Neural cell (in vitro differentiated cells): Measurements from ENCODE around the gene PHACTR3. TPM values are rescaled to one million over a fixed set of nuclear protein-coding genes. Genes with fewer than 3 reads are reported as not detected.

Source experiments
- H2AFZ ChIP-seq: fragments of 200-600, 300-800 bp; sonication (generic), shearing (Covaris generic); 2 replicates; pipeline ENCODE4 v1.6.0; 2014; ENCODE audit warnings: low read depth, mild to moderate bottlenecking, antibody characterized with exemption, low read length, moderate library complexity
- H3F3A ChIP-seq: fragments of 200-600 bp; shearing (Covaris generic); 2 replicates; pipeline ENCODE4 v1.6.1; 2016; ENCODE audit warnings: mild to moderate bottlenecking, moderate library complexity, mixed read lengths, antibody characterized with exemption, low read length; ENCODE audit not compliant: insufficient read depth, poor library complexity, severe bottlenecking
- H3K27ac ChIP-seq: fragments of 200-600, 300-800 bp; sonication (generic), shearing (Covaris generic); 2 replicates; pipeline ENCODE4 v1.5.1; 2014; ENCODE audit warnings: mild to moderate bottlenecking, low read length, moderate library complexity
- H3K27me3 ChIP-seq: fragments of 300-800, 200-600 bp; sonication (generic), shearing (Covaris generic); 2 replicates; pipeline ENCODE4 v1.6.0; 2014; ENCODE audit warnings: mild to moderate bottlenecking, low read depth, low read length, moderate library complexity; ENCODE audit not compliant: insufficient read depth
- H3K36me3 ChIP-seq: fragments of 300-800, 200-600 bp; sonication (generic), shearing (Covaris generic); 2 replicates; pipeline ENCODE4 v1.5.1; 2014; ENCODE audit warnings: mild to moderate bottlenecking, antibody characterized with exemption, low read length, moderate library complexity; ENCODE audit not compliant: insufficient read depth
- H3K4me2 ChIP-seq: fragments of 300-800, 200-600 bp; sonication (generic), shearing (Covaris generic); 2 replicates; pipeline ENCODE4 v1.6.0; 2014; ENCODE audit warnings: mild to moderate bottlenecking, low read length
- H3K4me3 ChIP-seq: fragments of 300-800, 200-600 bp; sonication (generic), shearing (Covaris generic); 2 replicates; pipeline ENCODE4 v1.5.1; 2014; ENCODE audit warnings: mild to moderate bottlenecking, low read length, moderate library complexity
- H3K79me2 ChIP-seq: fragments of 200-600 bp; shearing (Covaris generic); replicated peaks from 2 replicates; pipeline ENCODE4 v1.6.0; 2014; ENCODE audit warnings: mild to moderate bottlenecking, low read length, moderate library complexity; ENCODE audit not compliant: insufficient read depth
- H3K9ac ChIP-seq: fragments of 300-800, 200-600 bp; sonication (generic), shearing (Covaris generic); 2 replicates; pipeline ENCODE4 v1.6.1; 2016; ENCODE audit warnings: mild to moderate bottlenecking, low read length, mixed read lengths
- H3K9me2 ChIP-seq: fragments of 200-600 bp; shearing (Covaris generic); 2 replicates; pipeline ENCODE4 v1.6.1; 2016; ENCODE audit warnings: mild to moderate bottlenecking, low read length, mixed read lengths; ENCODE audit not compliant: insufficient read depth
- H3K9me3 ChIP-seq: fragments of 200-600, 300-800 bp; sonication (generic), shearing (Covaris generic); 2 replicates; pipeline ENCODE4 v1.6.1; 2016; ENCODE audit warnings: mild to moderate bottlenecking, mixed run types, low read length, moderate library complexity, mixed read lengths
- H4K20me1 ChIP-seq: fragments of 200-600 bp; shearing (Covaris generic); 2 replicates; pipeline ENCODE4 v1.6.1; 2016; ENCODE audit warnings: mild to moderate bottlenecking, mixed run types; ENCODE audit not compliant: insufficient read depth
- EP300 ChIP-seq: fragments of 450-650 bp; conservative IDR thresholded peaks from 2 replicates; pipeline ENCODE4 v1.6.1; 2014; ENCODE audit warnings: antibody characterized with exemption, mild to moderate bottlenecking, moderate library complexity; ENCODE audit not compliant: poor library complexity, severe bottlenecking
- EZH2 ChIP-seq: fragments of 200-600, 300-800 bp; shearing (Covaris generic), sonication (generic); IDR thresholded peaks from 2 replicates; pipeline ENCODE4 v1.6.1; 2014; ENCODE audit warnings: antibody characterized with exemption, low read length, borderline replicate concordance, mild to moderate bottlenecking; ENCODE audit not compliant: insufficient read depth, poor library complexity, severe bottlenecking
- MXI1 ChIP-seq: fragments of 450-650 bp; conservative IDR thresholded peaks from 2 replicates; pipeline ENCODE4 v1.6.1; 2014; ENCODE audit warnings: antibody characterized with exemption, mild to moderate bottlenecking; ENCODE audit not compliant: poor library complexity, severe bottlenecking
- POLR2AphosphoS5 ChIP-seq: IDR thresholded peaks from 2 replicates; pipeline ENCODE4 v1.6.1; 2012
- RAD21 ChIP-seq: fragments of 450-650 bp; conservative IDR thresholded peaks from 2 replicates; pipeline ENCODE4 v1.6.1; 2014; ENCODE audit warnings: antibody characterized with exemption, mild to moderate bottlenecking, moderate library complexity
- REST ChIP-seq: IDR thresholded peaks from 2 replicates; pipeline ENCODE4 v1.6.1; 2012; ENCODE audit warnings: borderline replicate concordance
- SMC3 ChIP-seq: fragments of 450-650 bp; conservative IDR thresholded peaks from 2 replicates; pipeline ENCODE4 v1.6.1; 2014; ENCODE audit warnings: antibody characterized with exemption, mild to moderate bottlenecking, moderate library complexity; ENCODE audit not compliant: poor library complexity
- TAF1 ChIP-seq: IDR thresholded peaks from 2 replicates; pipeline ENCODE4 v1.6.1; 2012; ENCODE audit warnings: low read depth
- polyA plus RNA-seq: library from polyadenylated mRNA; depleted of rRNA; stranded (reverse); fragments of >200 nt; gene quantifications from 2 replicates; pipeline ENCODE4 v1.2.3, GENCODE V29; 2014
- TF ChIP-seq, protein P1 (sequence below): fragments of 450-650 bp; IDR thresholded peaks from 2 replicates; pipeline ENCODE4 v1.5.1; 2014; ENCODE audit warnings: antibody characterized with exemption, mild to moderate bottlenecking, moderate library complexity; ENCODE audit not compliant: poor library complexity, severe bottlenecking

The PHACTR3 gene
- polyA plus RNA-seq, 1 donor from 2014 or later: 1.3 TPM

GRCh38 chr20:59729506-59729905 is 125.2 kb downstream of the PHACTR3 start:
- TF ChIP-seq EZH2: no peak
- TF ChIP-seq POLR2AphosphoS5: no peak
- no peak for TF ChIP-seq REST
- no peak for TF ChIP-seq EP300
- TF ChIP-seq RAD21: no peak
- no peak for TF ChIP-seq TAF1
- TF ChIP-seq SMC3: no peak
- no peak for TF ChIP-seq MXI1
- TF ChIP-seq, protein P1, sequence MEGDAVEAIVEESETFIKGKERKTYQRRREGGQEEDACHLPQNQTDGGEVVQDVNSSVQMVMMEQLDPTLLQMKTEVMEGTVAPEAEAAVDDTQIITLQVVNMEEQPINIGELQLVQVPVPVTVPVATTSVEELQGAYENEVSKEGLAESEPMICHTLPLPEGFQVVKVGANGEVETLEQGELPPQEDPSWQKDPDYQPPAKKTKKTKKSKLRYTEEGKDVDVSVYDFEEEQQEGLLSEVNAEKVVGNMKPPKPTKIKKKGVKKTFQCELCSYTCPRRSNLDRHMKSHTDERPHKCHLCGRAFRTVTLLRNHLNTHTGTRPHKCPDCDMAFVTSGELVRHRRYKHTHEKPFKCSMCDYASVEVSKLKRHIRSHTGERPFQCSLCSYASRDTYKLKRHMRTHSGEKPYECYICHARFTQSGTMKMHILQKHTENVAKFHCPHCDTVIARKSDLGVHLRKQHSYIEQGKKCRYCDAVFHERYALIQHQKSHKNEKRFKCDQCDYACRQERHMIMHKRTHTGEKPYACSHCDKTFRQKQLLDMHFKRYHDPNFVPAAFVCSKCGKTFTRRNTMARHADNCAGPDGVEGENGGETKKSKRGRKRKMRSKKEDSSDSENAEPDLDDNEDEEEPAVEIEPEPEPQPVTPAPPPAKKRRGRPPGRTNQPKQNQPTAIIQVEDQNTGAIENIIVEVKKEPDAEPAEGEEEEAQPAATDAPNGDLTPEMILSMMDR: no peak
- H3K9me2 ChIP-seq: no peaks in the 10 kb centered on the region
- no peak overlapping the region for H2AFZ ChIP-seq
- H3K9me3 ChIP-seq: peaks cover 8% of the 10 kb centered on the region
- no peaks in the 10 kb centered on the region for H3K27me3 ChIP-seq
- no peaks in the 10 kb centered on the region for H3K36me3 ChIP-seq
- no peak overlapping the region for H3K4me2 ChIP-seq
- H3K4me3 ChIP-seq: no peak overlapping the region
- no peak overlapping the region for H3K27ac ChIP-seq
- H4K20me1 ChIP-seq: no peaks in the 10 kb centered on the region
- H3F3A ChIP-seq: no peaks in the 10 kb centered on the region
- H3K79me2 ChIP-seq: no peaks in the 10 kb centered on the region
- no peak overlapping the region for H3K9ac ChIP-seq

GRCh38 chr20:59730722-59731121 is 126.4 kb downstream of the PHACTR3 start:
- Histone ChIP-seq H3K4me2 (no peak overlapping the region), H3K36me3 (no peaks in the 10 kb centered on the region), H3K27ac (no peak overlapping the region), H3K9ac (no peak overlapping the region), H3K9me3 (no peaks in the 10 kb centered on the region), H3K27me3 (no peaks in the 10 kb centered on the region), H2AFZ (no peak overlapping the region), H3K9me2 (no peaks in the 10 kb centered on the region), H3F3A (no peaks in the 10 kb centered on the region), H4K20me1 (no peaks in the 10 kb centered on the region), H3K79me2 (no peaks in the 10 kb centered on the region), H3K4me3 (no peak overlapping the region)
- TF ChIP-seq EP300: no peak
- TF ChIP-seq EZH2: no peak
- no peak for TF ChIP-seq SMC3
- TF ChIP-seq REST: no peak
- no peak for TF ChIP-seq MXI1
- no peak for TF ChIP-seq RAD21
- TF ChIP-seq, protein P1: no peak
- no peak for TF ChIP-seq TAF1
- no peak for TF ChIP-seq POLR2AphosphoS5
